HCT116 (cell line): Measurements from ENCODE around the gene PEDS1. TPM values are rescaled to one million over a fixed set of nuclear protein-coding genes. Genes with fewer than 3 reads are reported as not detected.

Experiments used
- ATAC-seq: fragments of 200-7000 bp; cut with Tn5 transposase; 2 replicates; pipeline ENCODE4 v1.9.1; 2020; ENCODE audit warnings: mild to moderate bottlenecking, moderate library complexity
- BruUV-seq: library from RNA; stranded (reverse); fragments of 400-500 nt; replicated peaks from 2 replicates; lab custom pipeline; 2021; lab: Mats Ljungman, UMichigan
- CTCF ChIA-PET: fragments of 300-600 bp; sonication (Branson Sonifier 250); formaldehyde crosslinking; loops from one replicate; lab custom pipeline; 2021; ENCODE audit warnings: antibody characterized with exemption; lab: Charles Lee
- POLR2A ChIA-PET: fragments of 300-600, 350-600 bp; sonication (Branson Sonifier 250); formaldehyde crosslinking; loops from one replicate; lab custom pipeline; 2021; ENCODE audit warnings: antibody characterized with exemption; lab: Charles Lee
- RAD21 ChIA-PET, 2 experiments: fragments of 300-600 bp; sonication (Branson Sonifier 250); formaldehyde crosslinking; loops; one replicate each; lab custom pipeline; 2023; ENCODE audit warnings: low total read pairs in 2 of 2; ENCODE audit not compliant: uncharacterized antibody in 2 of 2, unreplicated experiment in 2 of 2, low non-redundant PET in 1 of 2; lab: Charles Lee
- DNase-seq: peaks from one replicate; pipeline ENCODE4 v3.0.0-alpha.2; 2010; ENCODE audit warnings: low read depth, low spot score
- H2AFZ ChIP-seq: fragments of 200-600 bp; shearing (Covaris generic), sonication (generic); 2 replicates; pipeline ENCODE4 v1.6.1; 2017; ENCODE audit warnings: low read depth, mixed run types, mixed read lengths, antibody characterized with exemption, low read length; ENCODE audit not compliant: poor library complexity, severe bottlenecking
- H3K27ac ChIP-seq: 2 replicates; pipeline ENCODE4 v1.5.1; 2012; ENCODE audit warnings: low read depth, low read length
- H3K27me3 ChIP-seq: fragments of 200-600 bp; sonication (generic); 2 replicates; pipeline ENCODE4 v1.6.1; 2016; ENCODE audit warnings: mixed run types, low read length, mixed read lengths; ENCODE audit not compliant: insufficient read depth
- H3K36me3 ChIP-seq, 2 experiments: fragments of 200-500 bp in 1 of 2; fragments of 200-600 bp in 1 of 2; sonication (Bioruptor generic) in 1 of 2; sonication (generic) in 1 of 2; 2 replicates each; pipeline versions ENCODE4 v1.5.1 to v1.6.1; 2014 to 2016; ENCODE audit warnings: low read length in 2 of 2, inconsistent platforms in 1 of 2, mixed read lengths in 1 of 2, mixed run types in 1 of 2; ENCODE audit not compliant: insufficient read depth in 2 of 2, control insufficient read depth in 1 of 2
- H3K4me1 ChIP-seq, 2 experiments: fragments of 200-600 bp in 1 of 2; sonication (generic) in 1 of 2; 2 replicates each; pipeline versions ENCODE4 v1.5.1 to v1.6.1; 2012 to 2017; ENCODE audit warnings: low read length in 2 of 2, inconsistent platforms in 1 of 2, mild to moderate bottlenecking in 1 of 2, mixed read lengths in 1 of 2, mixed run types in 1 of 2, moderate library complexity in 1 of 2; ENCODE audit not compliant: insufficient read depth in 2 of 2, control insufficient read depth in 1 of 2
- H3K4me2 ChIP-seq: fragments of 200-600 bp; sonication (generic); 2 replicates; pipeline ENCODE4 v1.6.1; 2017; ENCODE audit warnings: mixed run types, low read length, mixed read lengths
- H3K4me3 ChIP-seq, 2 experiments: fragments of 200-600 bp in 1 of 2; sonication (generic) in 1 of 2; replicated peaks in 1 of 2; 2 replicates each; pipeline ENCODE4 v1.5.1; 2011 to 2016; ENCODE audit warnings: low read length in 2 of 2, control low read depth in 1 of 2, low read depth in 1 of 2, mild to moderate bottlenecking in 1 of 2, mixed read lengths in 1 of 2, mixed run types in 1 of 2
- H3K79me2 ChIP-seq: fragments of 200-600 bp; sonication (generic); 2 replicates; pipeline ENCODE4 v1.6.1; 2017; ENCODE audit warnings: mild to moderate bottlenecking, mixed run types, low read length, moderate library complexity, mixed read lengths; ENCODE audit not compliant: insufficient read depth
- H3K9ac ChIP-seq: fragments of 200-600 bp; sonication (generic); 2 replicates; pipeline ENCODE4 v1.6.1; 2016; ENCODE audit warnings: low read length, mixed read lengths
- H3K9me2 ChIP-seq: fragments of 200-600 bp; sonication (generic), shearing (Covaris generic); 2 replicates; pipeline ENCODE4 v1.6.1; 2017; ENCODE audit warnings: mixed run types, mild to moderate bottlenecking, moderate library complexity; ENCODE audit not compliant: insufficient read depth
- H3K9me3 ChIP-seq, 2 experiments: fragments of 200-500 bp in 1 of 2; fragments of 200-600 bp in 1 of 2; sonication (Bioruptor generic) in 1 of 2; sonication (generic) in 1 of 2; 2 replicates each; pipeline ENCODE4 v1.6.1; 2014 to 2017; ENCODE audit warnings: low read length in 2 of 2, mixed read lengths in 2 of 2, inconsistent platforms in 1 of 2, low read depth in 1 of 2, mild to moderate bottlenecking in 1 of 2, mixed run types in 1 of 2, moderate library complexity in 1 of 2; ENCODE audit not compliant: control insufficient read depth in 1 of 2, insufficient read depth in 1 of 2
- H4K20me1 ChIP-seq: fragments of 200-600 bp; sonication (generic), shearing (Covaris generic); 2 replicates; pipeline ENCODE4 v1.6.1; 2017; ENCODE audit warnings: mixed run types, mild to moderate bottlenecking, moderate library complexity; ENCODE audit not compliant: insufficient read depth
- EGR1 ChIP-seq: IDR thresholded peaks from 2 replicates; pipeline ENCODE4 v1.6.1; 2012; ENCODE audit warnings: low read depth
- EZH2 ChIP-seq: fragments of 200-600 bp; sonication (generic); IDR thresholded peaks from 2 replicates; pipeline ENCODE4 v1.6.1; 2017; ENCODE audit warnings: antibody characterized with exemption, mixed run types
- EZH2phosphoT487 ChIP-seq: fragments of 200-600 bp; IDR thresholded peaks from 2 replicates; pipeline ENCODE4 v1.6.1; 2018; ENCODE audit warnings: antibody characterized with exemption, borderline replicate concordance
- FOSL1 ChIP-seq: IDR thresholded peaks from 2 replicates; pipeline ENCODE4 v1.6.1; 2012; ENCODE audit warnings: low read depth
- POLR2AphosphoS5 ChIP-seq: IDR thresholded peaks from 2 replicates; pipeline ENCODE4 v1.6.1; 2011; ENCODE audit warnings: mild to moderate bottlenecking, low read depth, low read length, moderate library complexity
- RAD21 ChIP-seq: IDR thresholded peaks from 2 replicates; pipeline ENCODE4 v1.6.1; 2012; ENCODE audit warnings: low read depth, mild to moderate bottlenecking
- SIN3A ChIP-seq: IDR thresholded peaks from 2 replicates; pipeline ENCODE4 v1.6.1; 2012; ENCODE audit warnings: low read depth
- SP1 ChIP-seq: IDR thresholded peaks from 2 replicates; pipeline ENCODE4 v1.6.1; 2012; ENCODE audit warnings: low read depth
- YY1 ChIP-seq: IDR thresholded peaks from 2 replicates; pipeline ENCODE4 v1.6.1; 2011; ENCODE audit warnings: low read length, low read depth, moderate library complexity, mild to moderate bottlenecking; ENCODE audit not compliant: insufficient replicate concordance; ENCODE audit errors: extremely low read depth
- intact Hi-C: fragments of 100-400 bp; cut with micrococcal nuclease; formaldehyde crosslinking; loops from 2 replicates; pipeline ENCODE4 v1.10.0; 2022
- total RNA-seq: library from RNA; stranded (reverse); gene quantifications from one replicate; pipeline ENCODE4 v1.2.1, GENCODE V29; 2021; ENCODE audit not compliant: unreplicated experiment
- TF ChIP-seq, protein P1 (sequence below): IDR thresholded peaks from 2 replicates; pipeline ENCODE4 v1.6.1; 2012
- TF ChIP-seq, protein P2 (sequence below): IDR thresholded peaks from 2 replicates; pipeline ENCODE4 v1.6.1; 2011; ENCODE audit warnings: mild to moderate bottlenecking, low read length, moderate library complexity; ENCODE audit not compliant: insufficient replicate concordance; ENCODE audit errors: extremely low read depth
- TF ChIP-seq, protein P3 (sequence below): IDR thresholded peaks from 2 replicates; pipeline ENCODE4 v1.6.1; 2012
- TF ChIP-seq, protein P4 (sequence below): IDR thresholded peaks from 2 replicates; pipeline ENCODE4 v1.6.1; 2012; ENCODE audit warnings: low read depth

The PEDS1 gene
- total RNA-seq, 1 experiment from 2014 or later: 31.9 TPM

DNA sequence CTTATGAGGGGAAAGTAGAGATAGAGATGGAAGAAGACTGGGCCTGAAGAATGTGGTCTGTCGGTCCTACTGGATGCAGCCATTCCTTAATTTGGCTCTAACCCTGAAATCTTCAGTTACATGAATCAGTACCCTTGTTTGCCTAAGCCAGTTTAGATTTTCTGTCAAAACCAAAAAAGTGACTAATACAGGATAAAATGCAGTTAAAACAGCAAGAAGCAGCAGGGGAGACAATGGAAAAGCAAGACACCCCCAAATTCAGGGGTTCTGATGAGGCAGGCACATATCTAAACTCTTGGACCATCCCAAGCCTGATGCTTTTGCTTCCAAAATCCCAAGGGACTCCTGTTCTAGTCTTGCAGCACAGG lies 23.2 kb downstream of the PEDS1 start:
- Histone ChIP-seq H3K79me2 (peaks cover 52% of the 10 kb centered on the region), H3K9me3 (no peaks in the 10 kb centered on the region), H3K27ac (no peak overlapping the region), H3K9me2 (no peaks in the 10 kb centered on the region), H4K20me1 (no peaks in the 10 kb centered on the region), H3K36me3 (peaks cover 36 to 43% of the 10 kb centered on the region in 2 experiments; a peak in 3 of 4 replicates), H3K4me2 (no peak overlapping the region), H3K9ac (no peak overlapping the region), H3K4me1 (peaks cover 3 to 12% of the 10 kb centered on the region in 2 experiments), H3K4me3 (no peak overlapping the region), H3K27me3 (no peaks in the 10 kb centered on the region), H2AFZ (no peak overlapping the region)
- CTCF ChIA-PET: no interaction called here
- POLR2A ChIA-PET: no interaction called here
- RAD21 ChIA-PET: no interaction called here
- intact Hi-C loops: no loop called here
- ATAC-seq (no peak), DNase-seq (no peak)
- TF ChIP-seq, protein P1, sequence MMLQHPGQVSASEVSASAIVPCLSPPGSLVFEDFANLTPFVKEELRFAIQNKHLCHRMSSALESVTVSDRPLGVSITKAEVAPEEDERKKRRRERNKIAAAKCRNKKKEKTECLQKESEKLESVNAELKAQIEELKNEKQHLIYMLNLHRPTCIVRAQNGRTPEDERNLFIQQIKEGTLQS: no peak
- TF ChIP-seq YY1 (no peak), POLR2AphosphoS5 (no peak)
- BruUV-seq: no TSS peak

DNA sequence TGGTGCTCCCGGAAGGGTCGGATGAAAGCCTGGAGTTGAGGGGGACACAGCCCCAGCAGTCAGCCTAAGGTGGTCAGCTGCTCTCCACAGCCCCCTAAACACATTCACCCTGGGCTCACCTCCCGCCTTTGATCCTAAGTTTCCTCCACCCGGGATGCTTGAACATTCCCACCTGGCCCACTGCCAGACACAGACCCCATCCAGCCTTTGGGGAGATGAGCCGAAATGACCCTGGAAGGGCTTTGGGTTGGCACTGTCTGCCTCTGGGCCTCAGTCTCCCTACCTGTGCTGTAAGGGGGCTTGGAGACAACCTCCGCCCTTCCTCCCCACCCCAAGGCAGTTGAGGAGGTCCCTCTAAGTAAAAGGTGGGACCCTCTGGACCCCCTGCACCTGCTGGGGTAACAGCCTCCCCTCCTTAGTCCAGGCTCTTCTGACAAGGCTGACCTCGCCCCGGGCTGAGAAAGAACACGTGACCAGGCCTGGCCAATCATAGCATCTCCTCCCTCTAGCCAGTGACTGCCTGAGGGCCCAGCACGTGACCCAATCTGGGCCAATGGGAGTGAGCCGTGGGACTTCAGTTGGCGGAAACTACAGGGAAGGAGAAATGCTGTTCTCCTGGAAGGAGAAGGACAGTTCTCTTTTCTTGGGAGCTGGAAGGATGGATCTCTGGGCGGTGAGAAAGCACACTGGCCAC lies 23.7 kb downstream of the PEDS1 start:
- Histone ChIP-seq H2AFZ (no peak overlapping the region), H3K27me3 (no peaks in the 10 kb centered on the region), H3K9me2 (no peaks in the 10 kb centered on the region), H3K36me3 (peaks cover 38 to 41% of the 10 kb centered on the region in 2 experiments; a peak in 3 of 4 replicates), H3K79me2 (peaks cover 47% of the 10 kb centered on the region), H3K4me3 (no peak overlapping the region), H3K9me3 (no peaks in the 10 kb centered on the region), H3K27ac (no peak overlapping the region; the same call in 1 of the 2 replicates), H4K20me1 (no peaks in the 10 kb centered on the region), H3K4me1 (peaks cover 3 to 12% of the 10 kb centered on the region in 2 experiments), H3K4me2 (no peak overlapping the region), H3K9ac (no peak overlapping the region)
- no TSS peak for BruUV-seq
- intact Hi-C loops: no loop called here
- no peak for TF ChIP-seq EZH2phosphoT487
- no peak for TF ChIP-seq EGR1
- TF ChIP-seq SIN3A: no peak
- no peak for TF ChIP-seq SP1
- TF ChIP-seq, protein P2, sequence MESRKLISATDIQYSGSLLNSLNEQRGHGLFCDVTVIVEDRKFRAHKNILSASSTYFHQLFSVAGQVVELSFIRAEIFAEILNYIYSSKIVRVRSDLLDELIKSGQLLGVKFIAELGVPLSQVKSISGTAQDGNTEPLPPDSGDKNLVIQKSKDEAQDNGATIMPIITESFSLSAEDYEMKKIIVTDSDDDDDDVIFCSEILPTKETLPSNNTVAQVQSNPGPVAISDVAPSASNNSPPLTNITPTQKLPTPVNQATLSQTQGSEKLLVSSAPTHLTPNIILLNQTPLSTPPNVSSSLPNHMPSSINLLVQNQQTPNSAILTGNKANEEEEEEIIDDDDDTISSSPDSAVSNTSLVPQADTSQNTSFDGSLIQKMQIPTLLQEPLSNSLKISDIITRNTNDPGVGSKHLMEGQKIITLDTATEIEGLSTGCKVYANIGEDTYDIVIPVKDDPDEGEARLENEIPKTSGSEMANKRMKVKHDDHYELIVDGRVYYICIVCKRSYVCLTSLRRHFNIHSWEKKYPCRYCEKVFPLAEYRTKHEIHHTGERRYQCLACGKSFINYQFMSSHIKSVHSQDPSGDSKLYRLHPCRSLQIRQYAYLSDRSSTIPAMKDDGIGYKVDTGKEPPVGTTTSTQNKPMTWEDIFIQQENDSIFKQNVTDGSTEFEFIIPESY: no peak
- TF ChIP-seq EZH2: no peak
- no peak for TF ChIP-seq FOSL1
- TF ChIP-seq, protein P1: no peak
- TF ChIP-seq, protein P3, sequence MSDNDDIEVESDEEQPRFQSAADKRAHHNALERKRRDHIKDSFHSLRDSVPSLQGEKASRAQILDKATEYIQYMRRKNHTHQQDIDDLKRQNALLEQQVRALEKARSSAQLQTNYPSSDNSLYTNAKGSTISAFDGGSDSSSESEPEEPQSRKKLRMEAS: no peak
- TF ChIP-seq, protein P4, sequence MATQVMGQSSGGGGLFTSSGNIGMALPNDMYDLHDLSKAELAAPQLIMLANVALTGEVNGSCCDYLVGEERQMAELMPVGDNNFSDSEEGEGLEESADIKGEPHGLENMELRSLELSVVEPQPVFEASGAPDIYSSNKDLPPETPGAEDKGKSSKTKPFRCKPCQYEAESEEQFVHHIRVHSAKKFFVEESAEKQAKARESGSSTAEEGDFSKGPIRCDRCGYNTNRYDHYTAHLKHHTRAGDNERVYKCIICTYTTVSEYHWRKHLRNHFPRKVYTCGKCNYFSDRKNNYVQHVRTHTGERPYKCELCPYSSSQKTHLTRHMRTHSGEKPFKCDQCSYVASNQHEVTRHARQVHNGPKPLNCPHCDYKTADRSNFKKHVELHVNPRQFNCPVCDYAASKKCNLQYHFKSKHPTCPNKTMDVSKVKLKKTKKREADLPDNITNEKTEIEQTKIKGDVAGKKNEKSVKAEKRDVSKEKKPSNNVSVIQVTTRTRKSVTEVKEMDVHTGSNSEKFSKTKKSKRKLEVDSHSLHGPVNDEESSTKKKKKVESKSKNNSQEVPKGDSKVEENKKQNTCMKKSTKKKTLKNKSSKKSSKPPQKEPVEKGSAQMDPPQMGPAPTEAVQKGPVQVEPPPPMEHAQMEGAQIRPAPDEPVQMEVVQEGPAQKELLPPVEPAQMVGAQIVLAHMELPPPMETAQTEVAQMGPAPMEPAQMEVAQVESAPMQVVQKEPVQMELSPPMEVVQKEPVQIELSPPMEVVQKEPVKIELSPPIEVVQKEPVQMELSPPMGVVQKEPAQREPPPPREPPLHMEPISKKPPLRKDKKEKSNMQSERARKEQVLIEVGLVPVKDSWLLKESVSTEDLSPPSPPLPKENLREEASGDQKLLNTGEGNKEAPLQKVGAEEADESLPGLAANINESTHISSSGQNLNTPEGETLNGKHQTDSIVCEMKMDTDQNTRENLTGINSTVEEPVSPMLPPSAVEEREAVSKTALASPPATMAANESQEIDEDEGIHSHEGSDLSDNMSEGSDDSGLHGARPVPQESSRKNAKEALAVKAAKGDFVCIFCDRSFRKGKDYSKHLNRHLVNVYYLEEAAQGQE: no peak
- TF ChIP-seq RAD21: no peak
- ChIA-PET POLR2A (no interaction called here), RAD21 (no interaction called here), CTCF (no interaction called here)
- no peak for DNase-seq
- peak; percentile 82 for ATAC-seq
